ENCODE results near the gene VEGFA.

Gene VEGFA

GRCh38 chr6:43725643-43726580 is 44.1 kb upstream of the VEGFA start:
- no peak for TF ChIP-seq CSRNP3 (CRISPR knock-in tag; IDR thresholded peaks at IDR 0.05)
- TF ChIP-seq ZC3H10 (CRISPR knock-in tag; IDR thresholded peaks at IDR 0.05), result no peak
- TF ChIP-seq CSDC2 (CRISPR knock-in tag; IDR thresholded peaks at IDR 0.05), result no peak
- no peak for TF ChIP-seq BACH2 (CRISPR knock-in tag; IDR thresholded peaks at IDR 0.05; ENCODE audit: borderline replicate concordance)
- TF ChIP-seq ZFP30 (CRISPR knock-in tag; IDR thresholded peaks at IDR 0.05), result no peak
- TF ChIP-seq ZFP3 (CRISPR knock-in tag; IDR thresholded peaks at IDR 0.05), result no peak
- TF ChIP-seq TOX (CRISPR knock-in tag; IDR thresholded peaks at IDR 0.05; ENCODE audit: borderline replicate concordance), result no peak
- no peak for TF ChIP-seq ZNF565 (CRISPR knock-in tag; conservative IDR thresholded peaks at IDR 0.05; ENCODE audit: low read depth)
- TF ChIP-seq ISL1 (CRISPR knock-in tag; IDR thresholded peaks at IDR 0.05), result no peak
- TF ChIP-seq, protein P1, sequence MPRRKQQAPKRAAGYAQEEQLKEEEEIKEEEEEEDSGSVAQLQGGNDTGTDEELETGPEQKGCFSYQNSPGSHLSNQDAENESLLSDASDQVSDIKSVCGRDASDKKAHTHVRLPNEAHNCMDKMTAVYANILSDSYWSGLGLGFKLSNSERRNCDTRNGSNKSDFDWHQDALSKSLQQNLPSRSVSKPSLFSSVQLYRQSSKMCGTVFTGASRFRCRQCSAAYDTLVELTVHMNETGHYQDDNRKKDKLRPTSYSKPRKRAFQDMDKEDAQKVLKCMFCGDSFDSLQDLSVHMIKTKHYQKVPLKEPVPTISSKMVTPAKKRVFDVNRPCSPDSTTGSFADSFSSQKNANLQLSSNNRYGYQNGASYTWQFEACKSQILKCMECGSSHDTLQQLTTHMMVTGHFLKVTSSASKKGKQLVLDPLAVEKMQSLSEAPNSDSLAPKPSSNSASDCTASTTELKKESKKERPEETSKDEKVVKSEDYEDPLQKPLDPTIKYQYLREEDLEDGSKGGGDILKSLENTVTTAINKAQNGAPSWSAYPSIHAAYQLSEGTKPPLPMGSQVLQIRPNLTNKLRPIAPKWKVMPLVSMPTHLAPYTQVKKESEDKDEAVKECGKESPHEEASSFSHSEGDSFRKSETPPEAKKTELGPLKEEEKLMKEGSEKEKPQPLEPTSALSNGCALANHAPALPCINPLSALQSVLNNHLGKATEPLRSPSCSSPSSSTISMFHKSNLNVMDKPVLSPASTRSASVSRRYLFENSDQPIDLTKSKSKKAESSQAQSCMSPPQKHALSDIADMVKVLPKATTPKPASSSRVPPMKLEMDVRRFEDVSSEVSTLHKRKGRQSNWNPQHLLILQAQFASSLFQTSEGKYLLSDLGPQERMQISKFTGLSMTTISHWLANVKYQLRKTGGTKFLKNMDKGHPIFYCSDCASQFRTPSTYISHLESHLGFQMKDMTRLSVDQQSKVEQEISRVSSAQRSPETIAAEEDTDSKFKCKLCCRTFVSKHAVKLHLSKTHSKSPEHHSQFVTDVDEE (CRISPR knock-in tag; IDR thresholded peaks at IDR 0.05), result no peak
- no peak for TF ChIP-seq PATZ1 (CRISPR knock-in tag; IDR thresholded peaks at IDR 0.05; ENCODE audit: borderline replicate concordance)
- no peak for TF ChIP-seq POU6F1 (CRISPR knock-in tag; IDR thresholded peaks at IDR 0.05; ENCODE audit: borderline replicate concordance, low read depth)
- no peak for TF ChIP-seq SNAI2 (CRISPR knock-in tag; IDR thresholded peaks at IDR 0.05)
- TF ChIP-seq ZNF8 (CRISPR knock-in tag; IDR thresholded peaks at IDR 0.05), result no peak
- no peak for TF ChIP-seq ARNTL (CRISPR knock-in tag; IDR thresholded peaks at IDR 0.05; ENCODE audit: borderline replicate concordance, low read depth)
- TF ChIP-seq RARB (CRISPR knock-in tag; IDR thresholded peaks at IDR 0.05), result no peak
- TF ChIP-seq ESRRG (CRISPR knock-in tag; IDR thresholded peaks at IDR 0.05), result no peak
- no peak for TF ChIP-seq GLIS3 (CRISPR knock-in tag; IDR thresholded peaks at IDR 0.05)
- TF ChIP-seq PPARA (CRISPR knock-in tag; IDR thresholded peaks at IDR 0.05; ENCODE audit: borderline replicate concordance), result no peak
- TF ChIP-seq TCF4 (CRISPR knock-in tag; IDR thresholded peaks at IDR 0.05; ENCODE audit: borderline replicate concordance), result no peak
- ATAC-seq, result no peak

- TF ChIP-seq, protein P1 (CRISPR knock-in tag; IDR thresholded peaks at IDR 0.05), result no peak
- TF ChIP-seq RARB (CRISPR knock-in tag; IDR thresholded peaks at IDR 0.05), result no peak
- TF ChIP-seq ESRRG (CRISPR knock-in tag; IDR thresholded peaks at IDR 0.05), result no peak
- TF ChIP-seq TOX (CRISPR knock-in tag; IDR thresholded peaks at IDR 0.05; ENCODE audit: borderline replicate concordance), result no peak
- no peak for TF ChIP-seq ZNF70 (CRISPR knock-in tag; IDR thresholded peaks at IDR 0.05)
- no peak for ATAC-seq
These were observed 42.4 kb upstream of the VEGFA start for GRCh38 chr6:43727634-43728033.

All from SK-N-SH treated with all-trans-retinoic acid at 6 μM for 48 hours (cell line).